AG04449 (cell line): ENCODE measurements around the gene ADAMTS15.

Source experiments
- CTCF ChIA-PET: fragments of 350-600 bp; formaldehyde crosslinking; extraction: SDS; loops from one replicate; lab custom pipeline; 2021; ENCODE audit warnings: antibody characterized with exemption; lab: Yijun Ruan, JAX
- POLR2A ChIA-PET: fragments of 400-600, 350-600 bp; formaldehyde crosslinking; extraction: SDS; loops from one replicate; lab custom pipeline; 2020; ENCODE audit warnings: antibody characterized with exemption, inconsistent platforms; lab: Yijun Ruan, JAX
- DNase-seq: peaks from one replicate; pipeline ENCODE4 v3.0.0-alpha.2; 2010; ENCODE audit warnings: low read depth, low spot score
- H3K4me3 ChIP-seq: 2 replicates; pipeline ENCODE4 v1.5.1; 2011; ENCODE audit warnings: low read depth, mild to moderate bottlenecking, control low read depth, low read length
- TF ChIP-seq, protein P1 (sequence below): IDR thresholded peaks from one replicate; pipeline ENCODE4 v1.5.1; 2011; ENCODE audit warnings: mild to moderate bottlenecking, moderate library complexity, low read length, control low read depth, inconsistent platforms; ENCODE audit not compliant: insufficient read depth; ENCODE audit errors: missing control alignments

ADAMTS15 gene

GRCh38 chr11:130421697-130422096 is 26.7 kb upstream of the ADAMTS15 start:
- no peak for DNase-seq
- CTCF ChIA-PET, result interaction anchor here (1.0 to 1.3 kb wide), 3 partner anchors 10 to 472 kb away, joined by 3 to 6 read pairs (median 3); no protein-coding TSS in a partner anchor
- TF ChIP-seq, protein P1, sequence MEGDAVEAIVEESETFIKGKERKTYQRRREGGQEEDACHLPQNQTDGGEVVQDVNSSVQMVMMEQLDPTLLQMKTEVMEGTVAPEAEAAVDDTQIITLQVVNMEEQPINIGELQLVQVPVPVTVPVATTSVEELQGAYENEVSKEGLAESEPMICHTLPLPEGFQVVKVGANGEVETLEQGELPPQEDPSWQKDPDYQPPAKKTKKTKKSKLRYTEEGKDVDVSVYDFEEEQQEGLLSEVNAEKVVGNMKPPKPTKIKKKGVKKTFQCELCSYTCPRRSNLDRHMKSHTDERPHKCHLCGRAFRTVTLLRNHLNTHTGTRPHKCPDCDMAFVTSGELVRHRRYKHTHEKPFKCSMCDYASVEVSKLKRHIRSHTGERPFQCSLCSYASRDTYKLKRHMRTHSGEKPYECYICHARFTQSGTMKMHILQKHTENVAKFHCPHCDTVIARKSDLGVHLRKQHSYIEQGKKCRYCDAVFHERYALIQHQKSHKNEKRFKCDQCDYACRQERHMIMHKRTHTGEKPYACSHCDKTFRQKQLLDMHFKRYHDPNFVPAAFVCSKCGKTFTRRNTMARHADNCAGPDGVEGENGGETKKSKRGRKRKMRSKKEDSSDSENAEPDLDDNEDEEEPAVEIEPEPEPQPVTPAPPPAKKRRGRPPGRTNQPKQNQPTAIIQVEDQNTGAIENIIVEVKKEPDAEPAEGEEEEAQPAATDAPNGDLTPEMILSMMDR, result no peak
- H3K4me3 ChIP-seq, result no peak overlapping the region
- POLR2A ChIA-PET, result no interaction called here

GRCh38 chr11:130422251-130422995 is 26.0 kb upstream of the ADAMTS15 start:
- no peak overlapping the region for H3K4me3 ChIP-seq
- CTCF ChIA-PET, result no interaction called here
- DNase-seq, result no peak
- TF ChIP-seq, protein P1, result no peak
- POLR2A ChIA-PET, result no interaction called here

DNA sequence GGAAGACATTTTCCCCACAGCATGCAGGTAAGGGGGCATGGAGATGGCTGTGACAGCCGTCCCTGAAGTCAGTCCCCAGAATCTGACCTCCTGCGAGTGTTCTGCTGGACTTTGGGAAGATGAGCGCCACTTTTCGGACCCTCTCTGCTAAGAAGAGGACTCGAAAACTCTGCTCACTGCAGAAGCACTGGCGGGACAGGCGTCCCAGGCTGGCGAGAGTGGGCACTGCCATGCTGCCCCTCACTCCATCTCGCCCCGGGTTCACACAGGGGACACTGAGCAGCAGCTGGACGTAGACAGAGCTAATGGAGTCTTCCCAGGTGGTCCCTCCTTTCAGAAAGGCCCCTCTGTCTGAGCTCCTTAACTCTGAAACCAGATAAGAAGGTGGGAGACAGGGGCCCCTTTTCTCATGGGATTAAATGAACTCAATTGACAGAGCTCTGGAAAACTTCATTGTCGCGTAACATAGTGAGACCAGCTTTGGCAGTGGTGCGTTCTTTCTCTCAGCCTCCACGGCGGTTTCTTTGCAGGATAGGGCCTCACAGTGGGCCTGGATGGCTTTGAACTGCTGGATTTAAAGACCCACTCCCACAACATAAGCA is 24.8 kb upstream of the ADAMTS15 start:
- CTCF ChIA-PET, result interaction anchor here (0.7 to 15.8 kb wide), 6 partner anchors 9 to 493 kb away, joined by 3 to 428 read pairs (median 4); partner anchors contain the start of gene SNX19
- TF ChIP-seq, protein P1, result no peak
- no peak for DNase-seq
- no peak overlapping the region for H3K4me3 ChIP-seq
- POLR2A ChIA-PET, result no interaction called here

GRCh38 chr11:130424613-130425140 is 23.8 kb upstream of the ADAMTS15 start:
- DNase-seq, result no peak
- H3K4me3 ChIP-seq, result no peak overlapping the region
- ChIA-PET CTCF (interaction anchor here (1.2 to 15.8 kb wide), 6 partner anchors 8 to 492 kb away, joined by 3 to 428 read pairs (median 4); partner anchors contain the start of gene SNX19), POLR2A (interaction anchor here (0.6 kb wide), 1 partner anchor 203 kb away, joined by 3 read pairs; no protein-coding TSS in a partner anchor)
- TF ChIP-seq, protein P1, result no peak

DNA sequence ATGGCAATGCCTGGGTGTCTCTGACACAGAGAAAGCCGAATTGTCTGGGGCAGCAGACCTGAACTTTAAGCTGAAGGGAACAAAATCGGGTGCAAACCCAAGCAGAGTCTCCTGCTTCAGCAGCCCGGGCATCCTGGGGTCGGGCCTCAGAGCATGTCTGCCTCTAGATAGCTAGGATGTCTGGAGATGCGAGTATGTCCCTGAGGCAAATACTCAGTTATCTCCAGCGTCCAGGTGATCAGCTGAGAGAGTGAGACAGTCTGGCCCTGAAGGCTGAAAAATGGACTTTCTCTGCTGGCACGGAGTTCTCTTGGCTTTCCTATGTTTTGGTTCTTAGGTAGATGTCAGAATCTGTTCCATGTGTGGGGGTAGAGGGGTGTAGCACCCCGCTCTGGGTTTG is 23.3 kb upstream of the ADAMTS15 start:
- no peak for DNase-seq
- H3K4me3 ChIP-seq, result no peak overlapping the region
- POLR2A ChIA-PET, result interaction anchor here (0.6 kb wide), 1 partner anchor 203 kb away, joined by 3 read pairs; no protein-coding TSS in a partner anchor
- CTCF ChIA-PET, result interaction anchor here (0.6 to 15.8 kb wide), 5 partner anchors 10 to 474 kb away, joined by 3 to 428 read pairs (median 4); no protein-coding TSS in a partner anchor
- TF ChIP-seq, protein P1, result no peak
